Measurements from ENCODE around the gene PEX14.

Gene PEX14

DNA sequence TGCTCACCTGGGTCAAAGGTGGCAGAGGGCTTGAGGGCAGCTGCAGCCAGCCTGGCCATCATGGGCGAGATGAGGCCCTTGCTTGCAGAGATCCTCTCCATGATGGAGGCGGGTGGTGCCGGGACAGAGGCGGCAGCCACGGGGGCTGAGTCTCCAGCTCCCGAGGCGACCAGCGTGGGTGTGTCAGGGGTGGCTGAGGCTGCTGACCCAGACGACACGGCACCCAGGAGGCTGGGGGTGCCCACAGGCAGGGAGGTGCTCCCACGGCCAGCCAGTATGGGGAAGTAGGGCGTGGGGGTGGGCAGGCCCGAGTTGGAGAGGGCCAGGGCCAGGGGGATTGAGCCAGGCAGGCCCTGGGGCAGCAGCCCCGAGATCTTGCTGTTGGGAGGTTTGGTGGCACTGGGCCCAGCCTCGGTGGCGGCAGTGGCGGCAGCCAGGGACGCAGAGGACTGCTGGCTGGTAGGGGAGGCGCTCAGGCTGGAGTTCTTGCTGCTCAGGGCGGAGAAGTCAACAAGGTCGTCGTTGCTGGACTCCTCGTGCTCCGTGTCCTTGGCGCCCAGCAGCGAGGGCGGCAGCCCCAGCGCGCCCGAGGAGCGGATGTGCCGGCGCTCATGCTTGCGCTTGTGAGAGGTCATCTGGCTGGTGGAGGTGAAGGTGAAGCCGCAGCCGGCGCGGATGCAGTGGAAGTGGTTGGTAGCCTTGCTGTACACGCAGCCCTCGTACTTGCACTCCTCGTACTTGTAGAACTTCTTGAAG is 178.8 kb downstream of the PEX14 start:
- Histone ChIP-seq H3K4me1 (ENCODE audit: control insufficient read depth in 1 of 2, insufficient read depth in 1 of 2, low read depth in 1 of 2, low read length in 1 of 2) (no peaks in the 10 kb centered on the region), H3K36me3 (peaks cover 71% of the 10 kb centered on the region), H3K9me3 (no peaks in the 10 kb centered on the region), H3K4me3 (ENCODE audit: low read depth in 1 of 2, low read length in 1 of 2) (no peak overlapping the region), H3K27me3 (peaks cover 11% of the 10 kb centered on the region), H3K27ac (no peak overlapping the region)
- TF ChIP-seq, protein P1, sequence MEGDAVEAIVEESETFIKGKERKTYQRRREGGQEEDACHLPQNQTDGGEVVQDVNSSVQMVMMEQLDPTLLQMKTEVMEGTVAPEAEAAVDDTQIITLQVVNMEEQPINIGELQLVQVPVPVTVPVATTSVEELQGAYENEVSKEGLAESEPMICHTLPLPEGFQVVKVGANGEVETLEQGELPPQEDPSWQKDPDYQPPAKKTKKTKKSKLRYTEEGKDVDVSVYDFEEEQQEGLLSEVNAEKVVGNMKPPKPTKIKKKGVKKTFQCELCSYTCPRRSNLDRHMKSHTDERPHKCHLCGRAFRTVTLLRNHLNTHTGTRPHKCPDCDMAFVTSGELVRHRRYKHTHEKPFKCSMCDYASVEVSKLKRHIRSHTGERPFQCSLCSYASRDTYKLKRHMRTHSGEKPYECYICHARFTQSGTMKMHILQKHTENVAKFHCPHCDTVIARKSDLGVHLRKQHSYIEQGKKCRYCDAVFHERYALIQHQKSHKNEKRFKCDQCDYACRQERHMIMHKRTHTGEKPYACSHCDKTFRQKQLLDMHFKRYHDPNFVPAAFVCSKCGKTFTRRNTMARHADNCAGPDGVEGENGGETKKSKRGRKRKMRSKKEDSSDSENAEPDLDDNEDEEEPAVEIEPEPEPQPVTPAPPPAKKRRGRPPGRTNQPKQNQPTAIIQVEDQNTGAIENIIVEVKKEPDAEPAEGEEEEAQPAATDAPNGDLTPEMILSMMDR (IDR thresholded peaks at IDR 0.05) = no peak

DNA sequence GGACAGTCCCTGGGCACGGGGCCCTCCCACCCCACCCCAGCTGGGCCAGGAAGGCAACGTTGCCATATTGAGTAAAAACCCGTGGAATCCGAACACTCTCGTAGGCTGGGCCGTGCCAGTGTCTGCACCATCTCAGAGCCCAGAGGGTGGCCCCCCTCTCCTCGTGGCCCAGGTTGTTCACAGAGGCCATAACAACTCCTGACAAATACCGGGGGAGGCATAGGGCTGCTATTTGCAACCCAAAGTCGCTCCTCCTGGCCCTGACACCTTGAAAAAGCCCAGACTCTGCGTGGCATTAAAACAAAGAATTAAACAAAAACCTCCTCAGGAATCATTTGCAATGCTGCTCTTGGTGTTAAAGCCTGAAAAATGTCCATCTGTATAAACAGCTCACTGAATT is 180.3 kb downstream of the PEX14 start:
- peaks cover 11% of the 10 kb centered on the region for H3K27me3 ChIP-seq
- no peaks in the 10 kb centered on the region for H3K4me1 ChIP-seq (ENCODE audit: control insufficient read depth in 1 of 2, insufficient read depth in 1 of 2, low read depth in 1 of 2, low read length in 1 of 2)
- H3K27ac ChIP-seq = no peak overlapping the region
- H3K36me3 ChIP-seq = peaks cover 81% of the 10 kb centered on the region
- H3K9me3 ChIP-seq = no peaks in the 10 kb centered on the region
- H3K4me3 ChIP-seq (ENCODE audit: low read depth in 1 of 2, low read length in 1 of 2) = no peak overlapping the region
- TF ChIP-seq, protein P1 (IDR thresholded peaks at IDR 0.05) = no peak

DNA sequence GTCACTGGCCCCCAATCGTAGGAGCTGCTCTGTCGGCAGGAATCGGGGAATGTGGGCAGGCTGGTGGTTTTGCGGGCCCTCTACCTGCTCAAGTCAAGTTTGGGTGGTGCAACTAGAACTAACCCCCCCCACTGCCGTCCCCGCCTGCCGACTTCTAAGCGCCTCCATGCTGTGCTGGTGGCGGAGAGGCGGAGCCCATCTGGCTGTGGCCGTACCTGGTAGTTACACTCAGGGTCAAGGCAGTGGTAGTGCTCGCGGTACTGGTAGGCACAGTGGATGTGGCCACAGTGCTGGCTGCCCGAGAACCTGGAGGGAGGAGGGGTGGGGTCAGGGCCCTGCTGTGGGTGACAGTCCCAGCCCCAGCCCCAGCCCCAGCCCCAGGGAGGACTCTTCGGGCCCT is 181.7 kb downstream of the PEX14 start:
- TF ChIP-seq, protein P1 (IDR thresholded peaks at IDR 0.05) = no peak
- Histone ChIP-seq H3K36me3 (peaks cover 83% of the 10 kb centered on the region), H3K9me3 (no peaks in the 10 kb centered on the region), H3K4me3 (ENCODE audit: low read depth in 1 of 2, low read length in 1 of 2) (no peak overlapping the region), H3K4me1 (ENCODE audit: control insufficient read depth in 1 of 2, insufficient read depth in 1 of 2, low read depth in 1 of 2, low read length in 1 of 2) (no peaks in the 10 kb centered on the region), H3K27ac (no peak overlapping the region), H3K27me3 (peaks cover under 1% of the 10 kb centered on the region)

DNA sequence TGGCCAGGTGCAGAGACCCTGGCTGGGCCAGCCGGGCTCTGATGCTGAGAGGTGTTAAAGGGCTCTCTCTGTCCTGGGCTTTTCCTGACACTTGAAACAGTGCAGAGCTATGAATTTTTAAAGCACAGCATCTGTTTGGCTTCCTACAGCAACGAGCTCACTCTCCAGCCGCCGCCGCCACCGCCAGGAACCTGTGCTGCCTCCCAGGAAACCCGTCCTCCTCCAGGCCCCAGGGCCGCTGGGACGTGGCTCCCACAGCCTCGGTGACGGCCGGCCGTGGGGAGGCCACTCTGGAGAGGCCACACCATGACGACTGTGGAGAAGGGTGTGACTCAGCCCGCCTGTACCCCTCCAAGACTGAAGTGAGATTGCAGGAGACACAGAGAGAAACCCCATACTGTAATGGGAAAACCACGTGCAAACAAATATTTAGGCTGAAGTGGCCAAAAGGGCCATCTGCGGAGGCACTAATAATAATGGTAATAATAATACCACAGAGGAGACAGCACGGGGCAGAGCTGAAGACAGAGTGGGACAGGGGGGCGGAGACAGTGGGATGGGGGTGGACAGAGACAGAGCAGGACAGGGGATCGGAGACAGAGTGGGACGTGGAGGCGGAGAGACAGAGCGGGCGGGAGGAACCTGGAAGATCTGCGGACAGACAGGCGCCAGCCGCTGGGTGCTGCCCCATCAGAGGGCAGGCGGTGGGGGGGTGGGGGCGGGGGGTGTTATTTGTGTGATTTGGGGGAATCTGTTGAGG is 182.5 kb downstream of the PEX14 start:
- peaks cover 77% of the 10 kb centered on the region for H3K36me3 ChIP-seq
- H3K27ac ChIP-seq = no peak overlapping the region
- TF ChIP-seq, protein P1 (IDR thresholded peaks at IDR 0.05) = no peak
- no peaks in the 10 kb centered on the region for H3K27me3 ChIP-seq
- no peaks in the 10 kb centered on the region for H3K4me1 ChIP-seq (ENCODE audit: control insufficient read depth in 1 of 2, insufficient read depth in 1 of 2, low read depth in 1 of 2, low read length in 1 of 2)
- H3K9me3 ChIP-seq = no peaks in the 10 kb centered on the region
- no peak overlapping the region for H3K4me3 ChIP-seq (ENCODE audit: low read depth in 1 of 2, low read length in 1 of 2)

DNA sequence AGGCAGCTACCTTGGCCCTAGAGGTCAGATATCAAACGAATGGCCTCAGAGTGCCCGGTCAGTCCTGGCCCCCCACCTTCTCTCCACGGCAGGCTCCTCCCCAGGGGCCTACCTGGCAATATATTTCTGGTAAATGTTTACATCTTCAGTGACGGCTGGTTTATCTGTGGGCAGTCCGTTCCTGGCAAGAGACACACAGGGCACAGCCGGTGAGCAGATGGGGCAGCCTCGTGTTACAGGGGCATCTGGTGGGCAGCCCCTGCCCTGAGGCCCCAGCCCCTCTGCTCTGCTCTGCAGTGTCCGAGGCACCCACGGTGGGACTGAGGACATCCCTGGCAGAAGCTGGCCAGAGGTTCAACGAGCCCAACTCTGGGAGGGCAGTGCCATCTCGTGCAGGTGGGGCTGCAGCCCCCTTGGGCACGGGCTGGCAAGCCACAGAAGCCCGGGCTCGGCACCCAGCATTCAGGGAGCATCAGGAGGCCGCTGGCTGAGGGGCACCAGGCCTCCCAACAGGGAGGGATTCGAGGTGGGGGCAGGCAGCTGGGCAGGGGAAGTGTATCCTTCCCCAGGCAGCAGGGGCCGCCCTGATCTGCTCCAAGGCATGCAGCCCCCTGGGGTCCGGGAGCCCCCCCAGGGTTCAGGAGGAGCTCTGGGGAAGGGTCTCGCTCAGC is 183.8 kb downstream of the PEX14 start:
- Histone ChIP-seq H3K36me3 (peaks cover 71% of the 10 kb centered on the region), H3K4me1 (ENCODE audit: control insufficient read depth in 1 of 2, insufficient read depth in 1 of 2, low read depth in 1 of 2, low read length in 1 of 2) (no peaks in the 10 kb centered on the region), H3K4me3 (ENCODE audit: low read depth in 1 of 2, low read length in 1 of 2) (no peak overlapping the region), H3K27me3 (no peaks in the 10 kb centered on the region), H3K27ac (no peak overlapping the region), H3K9me3 (no peaks in the 10 kb centered on the region)
- TF ChIP-seq, protein P1 (IDR thresholded peaks at IDR 0.05) = no peak
